ENCODE results near the gene TSPYL1. TPM values are rescaled to one million over a fixed set of nuclear protein-coding genes. Genes with fewer than 3 reads are reported as not detected.

TSPYL1 gene
- total RNA-seq = 10 to 100 TPM; 55.4 to 81.8 (median 63.8) TPM

DNA sequence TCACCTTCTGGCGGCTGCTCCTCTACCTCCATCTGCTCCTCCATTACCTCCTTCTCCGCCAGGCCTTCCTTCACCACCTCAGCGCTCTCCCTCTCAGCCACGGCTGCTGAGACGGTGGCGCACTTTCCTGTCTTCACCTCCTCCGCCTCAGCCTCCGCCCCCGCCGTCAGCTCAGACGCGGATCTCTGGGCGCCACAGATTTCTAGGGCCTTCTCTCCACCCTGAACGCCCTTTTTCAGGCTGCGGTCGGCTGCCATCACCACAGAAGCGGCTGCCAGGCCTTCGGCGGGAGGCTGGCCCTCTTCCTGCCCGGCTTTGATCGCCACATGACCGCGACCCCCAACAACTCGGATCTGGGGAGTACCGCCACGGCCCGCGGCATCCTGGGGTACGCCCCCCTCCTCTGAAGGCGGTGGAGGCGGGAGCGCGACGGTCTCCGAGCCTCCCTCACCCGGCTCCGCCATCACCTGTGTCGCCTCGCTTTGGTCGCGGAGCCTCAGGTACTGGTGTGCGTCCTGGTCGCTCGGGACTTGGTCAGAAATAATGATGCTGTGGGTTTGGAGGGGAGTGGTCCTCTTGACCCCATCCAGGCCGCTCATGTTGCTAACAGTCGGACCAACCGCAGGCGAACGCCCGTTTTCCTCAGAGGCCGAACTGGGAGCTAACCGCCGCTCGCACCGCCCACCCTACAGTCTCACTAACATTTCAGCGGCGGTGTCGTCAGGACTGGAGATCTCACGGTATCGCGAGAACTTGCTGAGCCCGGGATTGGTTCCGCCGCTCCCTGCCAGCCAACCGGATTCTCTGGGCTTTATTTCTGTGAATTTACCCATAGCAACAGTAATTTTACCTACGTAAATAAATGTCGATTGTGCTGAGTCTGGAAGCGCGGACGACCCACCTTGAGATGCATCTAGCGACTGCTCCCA, at the start of gene TSPYL1:
TSS of gene TSPYL1 (minus strand) at position 699 of the 929 bp plus-strand sequence. CDS start at position 599, 100 bp downstream.
- intact Hi-C loops (cut with DNase I; ENCODE audit: low total_unique reads) = no loop called here
- H3K4me1 ChIP-seq = peaks cover 0 to 13% of the 10 kb centered on the region in 2 donors

DNA sequence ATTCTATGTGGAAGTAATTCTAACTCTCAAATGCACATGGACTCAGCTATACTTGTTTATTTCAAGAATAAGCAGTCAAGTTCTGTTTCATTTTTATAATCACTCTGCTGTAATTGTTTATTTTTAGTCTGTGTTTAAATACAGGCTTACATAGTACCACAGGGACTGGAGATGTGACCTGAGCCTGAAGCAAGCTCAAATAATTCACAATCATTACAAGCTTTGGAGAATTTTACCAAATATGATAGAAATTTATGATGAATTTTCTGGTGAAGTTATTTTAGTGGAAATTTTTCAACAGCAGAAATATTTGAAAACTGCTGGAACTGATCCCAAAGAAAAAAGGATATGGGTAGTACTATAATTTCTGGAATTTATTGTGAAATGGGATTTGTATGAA, 49.4 kb upstream of the TSPYL1 start:
- no peak overlapping the region for H3K27ac ChIP-seq
- H3K9me3 ChIP-seq = no peaks in the 10 kb centered on the region
- no peaks in the 10 kb centered on the region for H3K36me3 ChIP-seq
- intact Hi-C loops (cut with DNase I; ENCODE audit: low total_unique reads) = no loop called here
- H3K4me1 ChIP-seq = no peaks in the 10 kb centered on the region
- no peak for TF ChIP-seq POLR2AphosphoS5 (IDR thresholded peaks at IDR 0.05)
- no peak for TF ChIP-seq POLR2A (IDR thresholded peaks at IDR 0.05)
- TF ChIP-seq, protein P1, sequence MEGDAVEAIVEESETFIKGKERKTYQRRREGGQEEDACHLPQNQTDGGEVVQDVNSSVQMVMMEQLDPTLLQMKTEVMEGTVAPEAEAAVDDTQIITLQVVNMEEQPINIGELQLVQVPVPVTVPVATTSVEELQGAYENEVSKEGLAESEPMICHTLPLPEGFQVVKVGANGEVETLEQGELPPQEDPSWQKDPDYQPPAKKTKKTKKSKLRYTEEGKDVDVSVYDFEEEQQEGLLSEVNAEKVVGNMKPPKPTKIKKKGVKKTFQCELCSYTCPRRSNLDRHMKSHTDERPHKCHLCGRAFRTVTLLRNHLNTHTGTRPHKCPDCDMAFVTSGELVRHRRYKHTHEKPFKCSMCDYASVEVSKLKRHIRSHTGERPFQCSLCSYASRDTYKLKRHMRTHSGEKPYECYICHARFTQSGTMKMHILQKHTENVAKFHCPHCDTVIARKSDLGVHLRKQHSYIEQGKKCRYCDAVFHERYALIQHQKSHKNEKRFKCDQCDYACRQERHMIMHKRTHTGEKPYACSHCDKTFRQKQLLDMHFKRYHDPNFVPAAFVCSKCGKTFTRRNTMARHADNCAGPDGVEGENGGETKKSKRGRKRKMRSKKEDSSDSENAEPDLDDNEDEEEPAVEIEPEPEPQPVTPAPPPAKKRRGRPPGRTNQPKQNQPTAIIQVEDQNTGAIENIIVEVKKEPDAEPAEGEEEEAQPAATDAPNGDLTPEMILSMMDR (IDR thresholded peaks at IDR 0.05) = no peak
- DNase-seq (ENCODE audit: low spot score in 2 of 2) = no peak
- no peaks in the 10 kb centered on the region for H3K27me3 ChIP-seq
- H3K4me3 ChIP-seq = no peak overlapping the region

More for the DNA sequence above, at the start of gene TSPYL1:
- TF ChIP-seq, protein P1 (IDR thresholded peaks at IDR 0.05) = no peak
- TF ChIP-seq POLR2A (IDR thresholded peaks at IDR 0.05) (peak; percentile 97), POLR2AphosphoS5 (IDR thresholded peaks at IDR 0.05) (peak; percentile 93 to 99 (median 96))
- Histone ChIP-seq H3K36me3 (no peaks in the 10 kb centered on the region), H3K4me3 (peak within 1 kb of the TSS; percentile 89 to 91 (median 90)), H3K27me3 (no peaks in the 10 kb centered on the region), H3K27ac (peak within 1 kb of the TSS; percentile 99 to 100), H3K9me3 (no peaks in the 10 kb centered on the region)
- peak; percentile 96 to 97 for DNase-seq (ENCODE audit: low spot score in 2 of 2)

DNA sequence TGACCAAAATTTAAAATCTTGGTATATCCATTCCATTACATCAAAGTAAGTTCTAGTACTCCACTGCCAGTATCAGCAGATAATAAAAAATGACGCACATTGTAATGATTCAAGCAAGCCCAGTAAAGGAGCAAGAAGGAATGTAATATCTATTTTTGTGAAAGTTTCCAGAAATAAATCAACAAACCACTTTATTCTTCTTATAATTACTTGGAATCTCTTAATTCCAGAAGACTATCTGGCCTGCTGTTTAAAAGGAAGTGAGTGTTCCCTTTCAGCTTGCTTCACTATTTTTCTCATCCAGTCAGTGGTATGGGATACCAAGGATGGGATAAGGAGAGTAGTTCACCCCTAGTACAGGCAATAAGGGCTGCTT, 48.8 kb upstream of the TSPYL1 start:
- intact Hi-C loops (cut with DNase I; ENCODE audit: low total_unique reads) = no loop called here
- DNase-seq (ENCODE audit: low spot score in 2 of 2) = no peak
- Histone ChIP-seq H3K27ac (no peak overlapping the region), H3K36me3 (no peaks in the 10 kb centered on the region), H3K9me3 (no peaks in the 10 kb centered on the region), H3K27me3 (no peaks in the 10 kb centered on the region), H3K4me3 (no peak overlapping the region), H3K4me1 (no peaks in the 10 kb centered on the region)
- TF ChIP-seq POLR2A (IDR thresholded peaks at IDR 0.05) = no peak
- TF ChIP-seq, protein P1 (IDR thresholded peaks at IDR 0.05) = no peak

DNA sequence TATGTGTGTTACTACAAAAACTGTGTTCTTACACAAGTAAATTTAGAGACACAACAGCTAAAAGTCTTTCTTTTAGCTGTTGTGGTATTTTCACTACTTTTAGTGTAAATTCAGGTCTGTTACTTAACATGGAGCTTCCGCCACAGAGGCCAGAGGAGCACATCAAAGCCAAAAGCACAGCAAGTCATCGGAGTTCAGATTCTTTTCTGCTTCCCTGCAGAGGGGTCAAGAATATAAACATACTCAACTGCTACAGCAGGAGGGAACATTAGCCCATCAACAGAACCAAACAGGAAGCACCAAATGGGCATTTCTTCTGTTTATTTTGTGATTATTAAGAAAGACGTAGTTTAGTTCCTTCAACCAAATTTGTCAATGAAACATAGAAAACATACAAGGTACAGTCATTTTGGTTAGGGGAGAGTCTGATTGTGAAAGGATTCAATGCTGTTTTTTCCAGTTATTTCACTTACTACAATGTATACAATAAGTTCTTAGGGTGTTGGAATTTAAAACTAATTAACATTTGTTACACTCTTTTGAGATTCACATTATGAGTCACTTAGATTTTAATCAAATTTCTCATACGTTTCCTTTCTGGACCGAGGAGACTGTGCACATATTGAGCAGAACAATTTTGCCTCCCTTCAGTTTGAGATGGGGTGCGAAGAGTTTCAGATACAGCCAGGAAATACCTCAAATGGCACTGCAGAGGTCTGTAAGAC, 48.2 kb upstream of the TSPYL1 start:
- TF ChIP-seq POLR2AphosphoS5 (IDR thresholded peaks at IDR 0.05) (no peak), POLR2A (IDR thresholded peaks at IDR 0.05) (no peak)
- TF ChIP-seq, protein P1 (IDR thresholded peaks at IDR 0.05) = no peak
- no peak overlapping the region for H3K27ac ChIP-seq

DNA sequence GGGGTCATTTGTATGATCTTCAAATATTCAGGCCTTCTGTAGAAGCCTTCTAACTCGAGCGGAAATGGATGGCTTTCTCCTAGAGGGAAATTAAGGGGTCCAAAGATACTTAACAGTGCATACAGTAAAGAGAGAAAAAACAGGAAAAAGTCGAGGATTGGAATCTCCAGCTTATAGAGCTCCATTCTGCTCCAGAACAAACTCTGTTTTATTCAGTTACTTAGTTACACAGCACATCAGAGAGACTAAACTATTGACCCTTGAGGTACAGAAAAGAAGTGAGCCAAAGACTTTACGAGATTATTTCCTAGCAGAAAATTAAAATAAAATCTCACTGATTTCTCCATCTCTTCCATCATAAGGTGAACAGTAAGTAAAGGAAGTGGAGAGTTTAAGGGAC, 47.3 kb upstream of the TSPYL1 start:
- H3K4me3 ChIP-seq = no peak overlapping the region
- H3K27me3 ChIP-seq = no peaks in the 10 kb centered on the region
- H3K9me3 ChIP-seq = no peaks in the 10 kb centered on the region
- DNase-seq (ENCODE audit: low spot score in 2 of 2) = no peak
- no peaks in the 10 kb centered on the region for H3K36me3 ChIP-seq
- intact Hi-C loops (cut with DNase I; ENCODE audit: low total_unique reads) = no loop called here
- no peaks in the 10 kb centered on the region for H3K4me1 ChIP-seq
- TF ChIP-seq POLR2A (IDR thresholded peaks at IDR 0.05) (no peak), POLR2AphosphoS5 (IDR thresholded peaks at IDR 0.05) (no peak)
- TF ChIP-seq, protein P1 (IDR thresholded peaks at IDR 0.05) = no peak
- H3K27ac ChIP-seq = no peak overlapping the region

More for the DNA sequence above, 48.2 kb upstream of the TSPYL1 start:
- H3K27me3 ChIP-seq = no peaks in the 10 kb centered on the region
- H3K4me1 ChIP-seq = no peaks in the 10 kb centered on the region
- no peaks in the 10 kb centered on the region for H3K9me3 ChIP-seq
- intact Hi-C loops (cut with DNase I; ENCODE audit: low total_unique reads) = no loop called here
- DNase-seq (ENCODE audit: low spot score in 2 of 2) = no peak
- no peak overlapping the region for H3K4me3 ChIP-seq
- H3K36me3 ChIP-seq = no peaks in the 10 kb centered on the region

All from breast epithelium (tissue), 4 donors.